Natural killer cell (primary cell): ENCODE measurements around the gene NPM1. TPM values are rescaled to one million over a fixed set of nuclear protein-coding genes. Genes with fewer than 3 reads are reported as not detected.

Experiments
- ATAC-seq, 3 donors: fragments of 150-1000 bp in 2 of 3; fragments of 200-7000 bp in 1 of 3; cut with Tn5 transposase; 1 replicate in 1 of 3; 2 replicates in 2 of 3; pipeline ENCODE4 v1.10.0; 2021; ENCODE audit warnings: mild to moderate bottlenecking in 2 of 3, moderate library complexity in 2 of 3
- DNase-seq, 2 donors: peaks; one replicate each; pipeline versions ENCODE4 v3.0.0 to v3.0.0-alpha.2; 2013 to 2021; ENCODE audit warnings: mixed read lengths in 1 of 2
- H3K27ac ChIP-seq: one replicate; pipeline ENCODE4 v1.5.1; 2013; ENCODE audit warnings: mild to moderate bottlenecking, low read length
- H3K27me3 ChIP-seq: one replicate; pipeline ENCODE4 v1.6.1; 2013; ENCODE audit warnings: low read length; ENCODE audit not compliant: control insufficient read depth, insufficient read depth
- H3K36me3 ChIP-seq: one replicate; pipeline ENCODE4 v1.6.1; 2013; ENCODE audit warnings: low read length; ENCODE audit not compliant: control insufficient read depth, insufficient read depth
- H3K4me1 ChIP-seq: one replicate; pipeline ENCODE4 v1.6.1; 2013; ENCODE audit warnings: low read length; ENCODE audit not compliant: control insufficient read depth, insufficient read depth
- H3K4me3 ChIP-seq: one replicate; pipeline ENCODE4 v1.5.1; 2013; ENCODE audit warnings: low read length
- H3K9me3 ChIP-seq: one replicate; pipeline ENCODE4 v1.6.1; 2013; ENCODE audit warnings: low read length; ENCODE audit not compliant: control insufficient read depth, insufficient read depth
- H3K27ac Mint-ChIP-seq, 2 donors: one replicate each; pipeline ENCODE4 v1.8.0; 2022; ENCODE audit warnings: mild to moderate bottlenecking in 2 of 2, mixed read lengths in 2 of 2, moderate library complexity in 1 of 2
- H3K27me3 Mint-ChIP-seq, 2 donors: one replicate each; pipeline ENCODE4 v1.8.0; 2022; ENCODE audit warnings: low read depth in 2 of 2, mixed read lengths in 2 of 2
- H3K36me3 Mint-ChIP-seq: one replicate; pipeline ENCODE4 v1.8.0; 2022; ENCODE audit warnings: mixed read lengths
- H3K4me1 Mint-ChIP-seq, 2 donors: one replicate each; pipeline ENCODE4 v1.8.0; 2022; ENCODE audit warnings: mixed read lengths in 2 of 2
- H3K4me3 Mint-ChIP-seq: one replicate; pipeline ENCODE4 v1.8.0; 2022; ENCODE audit warnings: mild to moderate bottlenecking, moderate library complexity, mixed read lengths
- H3K9me3 Mint-ChIP-seq, 2 donors: one replicate each; pipeline ENCODE4 v1.8.0; 2022; ENCODE audit warnings: mixed read lengths in 2 of 2
- WGBS: methylation state at CpG from one replicate; pipeline ENCODE4 v1.1.7; 2013; ENCODE audit warnings: missing lambda C conversion rate; ENCODE audit not compliant: insufficient coverage; 5-methylcytosine and 5-hydroxymethylcytosine counted together
- intact Hi-C: fragments of 100-400 bp; cut with micrococcal nuclease; formaldehyde crosslinking; loops from one replicate; pipeline ENCODE4 v1.14.2; 2022
- total RNA-seq, 4 donors: library from RNA; stranded (reverse); fragments of 120-200 nt in 1 of 4; gene quantifications; one replicate each; pipeline versions ENCODE4 v1.2.3 to v1.2.4, GENCODE V29; 2013 to 2022
- TF ChIP-seq, protein P1 (sequence below): fragments of 200-600 bp; IDR thresholded peaks from one replicate; pipeline ENCODE4 v1.8.0; 2022; ENCODE audit warnings: antibody characterized with exemption

Gene NPM1
- total RNA-seq, 3 donors from 2014 or later (not counting 1 experiment from before 2014, with no cell fraction given), result 440 to 554 (median 454) TPM

DNA sequence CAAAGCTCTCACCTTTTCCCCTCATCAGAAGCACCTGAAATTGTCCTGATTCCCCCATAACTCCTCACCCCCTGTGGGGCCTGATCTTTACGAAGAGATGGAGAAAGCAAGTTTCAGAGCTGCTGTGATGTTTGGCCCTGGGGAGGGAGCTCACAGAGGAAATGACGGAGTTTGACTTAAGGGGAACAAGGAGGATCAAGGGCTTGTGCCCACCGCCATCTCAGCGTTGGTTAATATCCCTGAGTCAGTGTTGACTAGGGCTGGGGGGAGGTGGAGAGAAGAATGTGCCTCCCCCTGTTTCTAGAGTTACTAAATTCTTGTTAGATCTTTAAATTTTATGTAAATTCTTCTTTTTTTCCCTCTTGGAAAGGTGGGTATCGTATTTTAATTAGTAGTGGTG, 59.6 kb downstream of the NPM1 start:
- 86% methylated on average over 5 of the region's 5 CpGs for WGBS

DNA sequence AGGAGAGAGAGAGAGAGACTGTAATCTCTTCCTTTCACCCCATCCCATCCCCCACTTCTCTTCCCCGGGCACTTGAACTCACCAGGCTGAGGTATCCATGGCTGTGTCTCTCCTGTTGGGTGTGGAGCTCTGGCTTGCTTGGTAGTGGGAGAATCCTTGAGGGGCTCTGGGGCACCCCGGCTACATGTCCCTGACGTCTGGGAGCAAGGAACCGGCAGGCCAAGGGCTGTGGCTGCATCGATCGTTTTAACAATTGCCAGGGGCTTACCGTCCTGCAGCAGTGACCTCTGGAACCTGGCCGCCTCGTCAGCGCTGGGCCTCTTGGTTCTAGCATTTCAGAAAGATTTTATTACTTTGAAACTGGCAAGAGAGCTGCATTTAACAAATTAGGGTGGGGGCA, 61.8 kb downstream of the NPM1 start:
- Histone ChIP-seq H3K27ac (no peak overlapping the region), H3K4me3 (no peak overlapping the region), H3K27me3 (peaks cover 10% of the 10 kb centered on the region), H3K9me3 (no peaks in the 10 kb centered on the region), H3K4me1 (peaks cover 3% of the 10 kb centered on the region), H3K36me3 (no peaks in the 10 kb centered on the region)
- no peak overlapping the region for H3K27ac Mint-ChIP-seq
- intact Hi-C loops, result no loop called here
- H3K27me3 Mint-ChIP-seq, result peaks cover 32 to 38% of the 10 kb centered on the region in 2 donors
- no peak overlapping the region for H3K4me3 Mint-ChIP-seq
- no peak for ATAC-seq
- H3K9me3 Mint-ChIP-seq, result no peaks in the 10 kb centered on the region
- DNase-seq, result no peak
- peaks cover 0 to 6% of the 10 kb centered on the region in 2 donors for H3K4me1 Mint-ChIP-seq
- 94% methylated on average over 9 of the region's 10 CpGs for WGBS
- no peaks in the 10 kb centered on the region for H3K36me3 Mint-ChIP-seq
- TF ChIP-seq, protein P1, sequence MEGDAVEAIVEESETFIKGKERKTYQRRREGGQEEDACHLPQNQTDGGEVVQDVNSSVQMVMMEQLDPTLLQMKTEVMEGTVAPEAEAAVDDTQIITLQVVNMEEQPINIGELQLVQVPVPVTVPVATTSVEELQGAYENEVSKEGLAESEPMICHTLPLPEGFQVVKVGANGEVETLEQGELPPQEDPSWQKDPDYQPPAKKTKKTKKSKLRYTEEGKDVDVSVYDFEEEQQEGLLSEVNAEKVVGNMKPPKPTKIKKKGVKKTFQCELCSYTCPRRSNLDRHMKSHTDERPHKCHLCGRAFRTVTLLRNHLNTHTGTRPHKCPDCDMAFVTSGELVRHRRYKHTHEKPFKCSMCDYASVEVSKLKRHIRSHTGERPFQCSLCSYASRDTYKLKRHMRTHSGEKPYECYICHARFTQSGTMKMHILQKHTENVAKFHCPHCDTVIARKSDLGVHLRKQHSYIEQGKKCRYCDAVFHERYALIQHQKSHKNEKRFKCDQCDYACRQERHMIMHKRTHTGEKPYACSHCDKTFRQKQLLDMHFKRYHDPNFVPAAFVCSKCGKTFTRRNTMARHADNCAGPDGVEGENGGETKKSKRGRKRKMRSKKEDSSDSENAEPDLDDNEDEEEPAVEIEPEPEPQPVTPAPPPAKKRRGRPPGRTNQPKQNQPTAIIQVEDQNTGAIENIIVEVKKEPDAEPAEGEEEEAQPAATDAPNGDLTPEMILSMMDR, result no peak

More for the DNA sequence above, 59.6 kb downstream of the NPM1 start:
- Histone ChIP-seq H3K36me3 (no peaks in the 10 kb centered on the region), H3K27ac (no peak overlapping the region), H3K9me3 (no peaks in the 10 kb centered on the region), H3K4me3 (no peak overlapping the region), H3K4me1 (peaks cover 3% of the 10 kb centered on the region), H3K27me3 (peaks cover 10% of the 10 kb centered on the region)
- ATAC-seq, result no peak
- Mint-ChIP-seq H3K4me3 (no peak overlapping the region), H3K4me1 (peaks cover 0 to 6% of the 10 kb centered on the region in 2 donors), H3K36me3 (no peaks in the 10 kb centered on the region), H3K27ac (no peak overlapping the region), H3K9me3 (no peaks in the 10 kb centered on the region), H3K27me3 (peaks cover 20 to 21% of the 10 kb centered on the region in 2 donors)
- TF ChIP-seq, protein P1, result no peak
- no peak for DNase-seq
- intact Hi-C loops, result no loop called here

DNA sequence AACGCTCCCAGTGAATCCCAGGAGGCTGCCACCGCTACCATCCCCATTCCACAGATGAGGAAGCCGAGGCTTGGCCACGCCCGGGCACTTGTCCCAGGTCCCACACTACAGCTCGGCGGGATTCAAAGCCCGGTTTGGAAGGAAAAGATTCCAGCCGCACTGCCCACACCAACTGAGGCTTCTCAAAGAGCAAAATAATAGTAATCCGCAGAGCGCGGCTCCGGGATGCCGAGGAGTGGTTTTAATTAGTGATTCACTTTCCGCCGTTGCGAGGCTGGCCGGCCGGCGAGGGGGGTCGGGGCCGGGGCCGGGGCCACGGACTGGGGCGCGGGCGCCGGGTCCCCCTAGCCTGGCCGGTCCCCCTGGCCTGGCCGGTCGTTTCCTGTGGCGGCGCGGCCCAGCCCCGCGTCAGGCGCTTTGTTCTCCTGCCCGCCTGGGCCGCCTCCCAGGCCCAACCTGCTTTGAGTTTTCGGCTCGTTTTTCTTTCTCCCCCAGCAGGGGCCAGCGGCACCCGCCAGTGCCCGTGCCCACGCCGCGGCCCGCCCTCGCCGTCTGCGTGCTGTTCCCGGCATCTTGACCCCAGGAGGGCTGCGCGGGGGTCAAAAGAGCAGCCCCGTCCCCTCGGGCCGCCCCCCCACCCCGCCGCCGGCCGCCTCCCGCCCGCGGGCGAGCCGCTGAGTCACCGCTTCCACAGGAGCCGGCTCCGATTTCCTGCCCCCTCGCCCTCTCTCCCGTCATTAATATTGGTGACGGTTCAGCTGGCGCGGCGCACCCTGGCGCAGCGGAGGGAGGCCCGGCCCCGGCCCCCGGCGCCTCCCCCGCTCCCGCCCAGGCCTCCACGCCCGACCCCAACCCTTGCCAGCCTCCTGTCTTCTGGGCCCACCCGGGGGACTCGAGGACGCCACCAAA, 63.0 kb downstream of the NPM1 start:
- Mint-ChIP-seq H3K27me3 (peaks cover 32 to 41% of the 10 kb centered on the region in 2 donors), H3K27ac (no peak overlapping the region), H3K4me3 (peak overlapping the region; percentile 66), H3K4me1 (peaks cover 0 to 6% of the 10 kb centered on the region in 2 donors), H3K36me3 (no peaks in the 10 kb centered on the region), H3K9me3 (no peaks in the 10 kb centered on the region)
- peaks cover 10% of the 10 kb centered on the region for H3K27me3 ChIP-seq
- no peak overlapping the region for H3K4me3 ChIP-seq
- ATAC-seq (peak in 2 of 3 donors; percentile 50 to 59), DNase-seq (no peak)
- no peaks in the 10 kb centered on the region for H3K36me3 ChIP-seq
- intact Hi-C loops, result no loop called here
- TF ChIP-seq, protein P1, result no peak
- 15% methylated on average over 85 of the region's 88 CpGs for WGBS
- no peaks in the 10 kb centered on the region for H3K9me3 ChIP-seq
- no peak overlapping the region for H3K27ac ChIP-seq
- peaks cover 3% of the 10 kb centered on the region for H3K4me1 ChIP-seq
